ENCODE data around the gene CFAP65.

DNA sequence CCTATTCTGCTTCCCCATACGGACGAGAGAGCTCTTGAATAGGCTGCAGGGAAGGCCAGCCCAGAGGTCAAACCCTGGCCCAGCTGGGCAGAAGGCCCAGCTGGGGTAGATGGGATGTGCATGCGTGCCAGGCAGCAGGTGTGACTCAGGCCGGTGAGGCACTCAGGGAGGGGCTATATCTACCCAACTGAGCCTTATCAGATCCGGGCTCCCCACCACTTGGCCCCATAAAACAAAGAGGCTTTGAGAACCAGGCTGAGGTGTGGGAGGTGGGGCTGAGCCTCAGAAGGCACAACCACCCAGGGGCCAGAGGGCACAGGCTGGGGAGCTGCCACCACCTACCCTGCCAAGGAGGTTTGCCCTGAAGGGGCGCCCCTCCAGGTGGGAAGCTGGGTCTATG, 8.0 kb upstream of the CFAP65 start:
- TF ChIP-seq ELF4 (IDR thresholded peaks at IDR 0.05) (no peak), TARDBP (IDR thresholded peaks at IDR 0.05) (no peak), BHLHE40 (IDR thresholded peaks at IDR 0.05; ENCODE audit: borderline replicate concordance) (no peak), ZNF384 (IDR thresholded peaks at IDR 0.05) (no peak), FOXM1 (IDR thresholded peaks at IDR 0.05; ENCODE audit: borderline replicate concordance) (no peak), FOXK2 (IDR thresholded peaks at IDR 0.05) (no peak), SUZ12 (IDR thresholded peaks at IDR 0.05) (no peak)
- TF ChIP-seq, protein P1, sequence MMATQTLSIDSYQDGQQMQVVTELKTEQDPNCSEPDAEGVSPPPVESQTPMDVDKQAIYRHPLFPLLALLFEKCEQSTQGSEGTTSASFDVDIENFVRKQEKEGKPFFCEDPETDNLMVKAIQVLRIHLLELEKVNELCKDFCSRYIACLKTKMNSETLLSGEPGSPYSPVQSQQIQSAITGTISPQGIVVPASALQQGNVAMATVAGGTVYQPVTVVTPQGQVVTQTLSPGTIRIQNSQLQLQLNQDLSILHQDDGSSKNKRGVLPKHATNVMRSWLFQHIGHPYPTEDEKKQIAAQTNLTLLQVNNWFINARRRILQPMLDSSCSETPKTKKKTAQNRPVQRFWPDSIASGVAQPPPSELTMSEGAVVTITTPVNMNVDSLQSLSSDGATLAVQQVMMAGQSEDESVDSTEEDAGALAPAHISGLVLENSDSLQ (IDR thresholded peaks at IDR 0.05) = no peak
